ENCODE data around the gene HSPA2. TPM values are rescaled to one million over a fixed set of nuclear protein-coding genes. Genes with fewer than 3 reads are reported as not detected.

HSPA2 gene
- 2.7 and 4.5 TPM in 2 replicates for total RNA-seq (2014; rRNA removed; shearing (Covaris generic))

GRCh38 chr14:64540208-64541202, at the start of gene HSPA2:
HSPA2 (plus strand) TSS chr14:64540741; CDS start chr14:64540850, 109 bp downstream.

DNA sequence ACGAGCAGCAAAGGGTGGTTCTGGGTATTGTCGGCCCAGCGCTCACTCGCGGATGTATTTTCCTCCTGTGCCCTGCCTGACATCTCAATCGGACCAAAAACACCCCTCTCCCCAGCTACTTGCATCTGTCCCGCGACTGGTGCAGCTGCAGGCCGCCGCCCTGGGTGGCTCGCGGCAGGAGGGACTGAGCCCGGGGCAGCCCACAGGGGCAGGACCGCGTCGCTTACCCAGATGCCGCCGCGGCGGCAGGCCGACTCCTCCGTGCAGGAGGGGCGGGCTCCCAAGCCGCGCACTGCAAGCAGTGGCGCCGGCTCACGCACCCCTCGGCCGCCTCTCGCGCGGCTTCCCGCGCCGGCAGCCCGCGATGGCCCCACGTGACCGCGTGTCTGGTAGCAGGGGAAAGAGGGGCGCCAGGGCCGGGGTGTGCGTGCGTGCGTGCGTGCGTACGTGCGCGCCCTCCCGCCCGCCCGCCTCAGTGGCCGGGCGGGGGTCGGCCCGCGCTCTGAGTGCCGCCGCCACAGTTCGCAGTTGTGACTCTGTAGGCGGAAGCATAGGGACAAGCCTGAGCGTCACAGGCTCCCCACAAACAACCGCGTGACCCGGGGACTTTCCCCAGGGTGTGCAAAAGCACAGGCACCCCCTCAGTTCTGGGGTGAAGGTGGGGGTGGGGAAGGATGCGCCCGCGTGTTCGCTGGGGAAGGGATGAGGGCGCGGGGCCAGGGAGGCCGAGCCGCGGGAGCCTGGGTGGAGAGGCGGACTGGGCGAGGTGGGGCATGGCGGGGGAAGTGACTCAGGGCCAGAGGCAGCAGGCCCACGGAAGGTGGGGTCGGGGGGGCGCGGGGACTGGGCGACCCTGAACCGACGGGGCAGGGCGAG, 36.9 kb upstream of the HSPA2 start, which contains the start of gene ZBTB25:
TSS of gene ZBTB25 (minus strand) at position 405 of the 876 bp plus-strand sequence. CDS start 13,305 bp downstream, outside the sequence.

GRCh38 chr14:64504310-64504896, 36.1 kb upstream of the HSPA2 start, which contains the start of gene ZBTB1:
ZBTB1 (plus strand) TSS chr14:64504770; CDS start chr14:64521505, 16,735 bp downstream.

DNA sequence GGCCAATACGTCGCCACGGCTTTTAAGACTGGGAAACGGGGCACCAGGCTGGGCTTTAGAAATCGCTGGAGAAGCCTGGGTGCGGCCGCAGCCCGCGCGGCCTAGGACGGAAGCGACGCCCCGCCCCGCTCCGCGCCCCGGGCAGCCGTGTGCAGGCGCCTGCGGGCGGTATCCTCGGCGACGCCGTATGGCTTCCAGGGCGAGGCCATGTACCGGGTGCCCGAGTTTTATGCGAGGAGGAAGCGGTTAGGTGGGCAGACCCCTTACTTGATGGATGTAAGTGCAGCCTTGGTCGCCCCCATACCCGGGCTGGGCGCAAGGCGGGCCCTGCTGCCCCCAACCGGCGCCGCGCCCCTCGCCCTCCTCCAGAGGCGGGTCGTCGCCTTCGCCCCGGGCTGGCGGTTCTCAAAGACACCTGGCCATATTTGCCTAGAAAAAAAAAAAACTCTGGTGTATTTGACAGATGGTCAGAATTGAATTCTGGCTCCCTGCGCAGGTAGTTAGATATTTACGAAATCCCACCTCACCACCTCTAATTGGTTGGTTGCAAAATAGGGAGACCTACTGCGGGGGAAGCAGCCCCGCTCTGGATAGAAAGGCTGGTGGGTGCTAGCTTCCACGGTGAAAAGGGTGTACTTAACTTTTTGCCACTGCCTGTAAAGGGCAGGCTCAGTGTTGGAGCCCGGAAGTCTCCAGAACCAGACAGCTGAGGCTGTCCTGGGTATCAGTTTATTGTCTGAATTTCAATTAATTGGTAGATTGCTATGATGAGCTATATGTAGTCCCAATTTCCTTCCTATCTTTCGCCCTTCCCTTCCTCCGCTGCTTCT, 9.5 kb downstream of the HSPA2 start, which contains the start of gene PPP1R36:
TSS of gene PPP1R36 (plus strand) at position 171 of the 830 bp plus-strand sequence. CDS start at position 208, 37 bp downstream.

Small RNAs within 50 kb of the gene (small RNA-seq; reads per million reads assigned to genes)
- gene AL049869.4: not detected

Other genes with a start within 250 kb of the HSPA2 start
- 0.15 TPM in 1 of 2 replicates, not detected in the other for gene ESR2, start 246.4 kb upstream of the HSPA2 start, total RNA-seq (2014; rRNA removed; shearing (Covaris generic))
- gene MTHFD1, start 152.4 kb upstream of the HSPA2 start, total RNA-seq (2014; rRNA removed; shearing (Covaris generic)): 57.8 and 61.4 TPM in 2 replicates
- gene AKAP5, start 75.2 kb upstream of the HSPA2 start, total RNA-seq (2014; rRNA removed; shearing (Covaris generic)): 0.60 and 0.61 TPM in 2 replicates
- 2.2 and 2.7 TPM in 2 replicates for gene ZBTB25, start 36.9 kb upstream of the HSPA2 start, total RNA-seq (2014; rRNA removed; shearing (Covaris generic))
- gene ZBTB1, start 36.0 kb upstream of the HSPA2 start, total RNA-seq (2014; rRNA removed; shearing (Covaris generic)): 18.9 and 29.1 TPM in 2 replicates
- not detected in 2 replicates for gene PPP1R36, start 9.2 kb downstream of the HSPA2 start, total RNA-seq (2014; rRNA removed; shearing (Covaris generic))
- 10.1 and 13.5 TPM in 2 replicates for gene PLEKHG3, start 163.7 kb downstream of the HSPA2 start, total RNA-seq (2014; rRNA removed; shearing (Covaris generic))

Data from A375 (cell line).